DND-41 (cell line): ENCODE data around the gene SCGB1C1.

Experiments used
- CTCF ChIP-seq: IDR thresholded peaks from 2 replicates; pipeline ENCODE4 v1.5.1; 2012; ENCODE audit warnings: borderline replicate concordance, low read length, moderate library complexity, mild to moderate bottlenecking; ENCODE audit not compliant: poor library complexity, severe bottlenecking; ENCODE audit errors: extremely low read depth
- EZH2 ChIP-seq: IDR thresholded peaks from 3 replicates; pipeline ENCODE4 v1.6.1; 2012; ENCODE audit warnings: borderline replicate concordance, low read depth, mild to moderate bottlenecking, moderate library complexity, low read length, inconsistent platforms; ENCODE audit not compliant: severe bottlenecking

DNA sequence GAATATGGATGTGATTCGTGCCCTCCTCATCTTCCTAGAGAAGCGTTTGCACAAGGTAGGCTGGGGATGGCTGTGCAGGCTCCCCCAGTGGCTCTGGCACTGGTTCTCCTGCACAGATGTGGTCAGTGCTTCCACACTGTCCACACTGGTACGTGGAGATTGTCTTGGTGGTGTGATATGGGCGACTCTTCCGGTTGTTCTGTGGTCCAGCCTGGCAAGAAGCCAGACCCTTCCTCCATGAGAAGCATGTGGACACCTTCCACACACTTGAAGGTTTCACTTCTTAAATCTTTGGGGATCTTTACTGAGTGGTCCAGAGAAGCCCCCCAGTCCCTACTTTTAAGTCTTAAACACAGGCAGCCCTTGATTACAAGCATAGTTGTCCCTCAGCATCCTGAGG, 18.4 kb downstream of the SCGB1C1 start:
- TF ChIP-seq CTCF (no peak), EZH2 (no peak)
